OCI-LY1 (cell line): ENCODE results near the gene GLYAT.

Experiments
- H2AFZ ChIP-seq: fragments of 200-600 bp; sonication (generic), shearing (Covaris generic); 2 replicates; pipeline ENCODE4 v1.6.0; 2014; ENCODE audit warnings: antibody characterized with exemption, mild to moderate bottlenecking, low read length
- H3F3A ChIP-seq: fragments of 200-600 bp; sonication (generic), shearing (Covaris generic); 2 replicates; pipeline ENCODE4 v1.6.0; 2014; ENCODE audit warnings: mild to moderate bottlenecking, antibody characterized with exemption, low read length, moderate library complexity; ENCODE audit not compliant: insufficient read depth
- H3K27ac ChIP-seq: fragments of 200-600 bp; sonication (generic); 2 replicates; pipeline ENCODE4 v1.5.1; 2014; ENCODE audit warnings: low read length, mixed run types, mild to moderate bottlenecking, low read depth; ENCODE audit not compliant: poor library complexity, severe bottlenecking
- H3K27me3 ChIP-seq: fragments of 200-600 bp; sonication (generic); 2 replicates; pipeline ENCODE4 v1.6.0; 2014; ENCODE audit warnings: antibody characterized with exemption, mild to moderate bottlenecking, low read length, moderate library complexity; ENCODE audit not compliant: insufficient read depth
- H3K36me3 ChIP-seq: fragments of 200-600 bp; sonication (generic); 2 replicates; pipeline ENCODE4 v1.6.1; 2014; ENCODE audit warnings: mild to moderate bottlenecking, antibody characterized with exemption, low read length, moderate library complexity, mixed read lengths; ENCODE audit not compliant: insufficient read depth
- H3K4me1 ChIP-seq: fragments of 200-600 bp; sonication (generic); 2 replicates; pipeline ENCODE4 v1.5.1; 2014; ENCODE audit warnings: mild to moderate bottlenecking, low read length, moderate library complexity; ENCODE audit not compliant: insufficient read depth, severe bottlenecking
- H3K4me2 ChIP-seq: fragments of 200-600 bp; sonication (generic), shearing (Covaris generic); 2 replicates; pipeline ENCODE4 v1.6.1; 2014; ENCODE audit warnings: low read length
- H3K4me3 ChIP-seq: fragments of 200-600 bp; sonication (generic); 2 replicates; pipeline ENCODE4 v1.5.1; 2014; ENCODE audit warnings: low read length, low read depth, mild to moderate bottlenecking, mixed read lengths; ENCODE audit not compliant: poor library complexity, severe bottlenecking
- H3K79me2 ChIP-seq: fragments of 200-600 bp; shearing (Covaris generic); 2 replicates; pipeline ENCODE4 v1.6.1; 2016; ENCODE audit warnings: mixed run types, low read length, mixed read lengths; ENCODE audit not compliant: insufficient read depth
- H3K9ac ChIP-seq: fragments of 200-600 bp; sonication (generic), shearing (Covaris generic); 2 replicates; pipeline ENCODE4 v1.6.1; 2014; ENCODE audit warnings: mild to moderate bottlenecking, low read length, mixed read lengths
- H3K9me2 ChIP-seq: fragments of 200-600 bp; sonication (generic), shearing (Covaris generic); 2 replicates; pipeline ENCODE4 v1.6.1; 2014; ENCODE audit warnings: low read depth, mild to moderate bottlenecking, low read length, mixed read lengths
- H3K9me3 ChIP-seq: fragments of 200-600 bp; shearing (Covaris generic); 2 replicates; pipeline ENCODE4 v1.6.1; 2014; ENCODE audit warnings: low read length, mixed read lengths
- H4K20me1 ChIP-seq: fragments of 200-600 bp; sonication (generic), shearing (Covaris generic); 2 replicates; pipeline ENCODE4 v1.6.0; 2016; ENCODE audit warnings: mild to moderate bottlenecking, low read length; ENCODE audit not compliant: insufficient read depth
- CTCF ChIP-seq: fragments of 200-600 bp; sonication (generic), shearing (Covaris generic); IDR thresholded peaks from 2 replicates; pipeline ENCODE4 v1.5.1; 2017; ENCODE audit warnings: mild to moderate bottlenecking, antibody characterized with exemption, low read length, moderate library complexity, mixed read lengths
- EZH2 ChIP-seq: fragments of 200-600 bp; sonication (generic), shearing (Covaris generic); IDR thresholded peaks from 2 replicates; pipeline ENCODE4 v1.8.0; 2017; ENCODE audit warnings: borderline replicate concordance, mixed run types, mild to moderate bottlenecking, antibody characterized with exemption, low read length, moderate library complexity, mixed read lengths

The GLYAT gene

GRCh38 chr11:58776891-58777710 is 45.4 kb upstream of the GLYAT start:
- H3K27me3 ChIP-seq, result no peaks in the 10 kb centered on the region
- H3K4me3 ChIP-seq, result no peak overlapping the region
- no peaks in the 10 kb centered on the region for H4K20me1 ChIP-seq
- H3K79me2 ChIP-seq, result no peaks in the 10 kb centered on the region
- H3K4me2 ChIP-seq, result no peak overlapping the region
- no peaks in the 10 kb centered on the region for H3K9me3 ChIP-seq
- no peaks in the 10 kb centered on the region for H3K36me3 ChIP-seq
- H3K9me2 ChIP-seq, result no peaks in the 10 kb centered on the region
- TF ChIP-seq EZH2 (no peak), CTCF (no peak)
- H3K27ac ChIP-seq, result no peak overlapping the region
- H3K9ac ChIP-seq, result no peak overlapping the region
- H3K4me1 ChIP-seq, result no peaks in the 10 kb centered on the region
- no peaks in the 10 kb centered on the region for H3F3A ChIP-seq
- H2AFZ ChIP-seq, result no peak overlapping the region

GRCh38 chr11:58775066-58775708 is 43.4 kb upstream of the GLYAT start:
- H3K4me1 ChIP-seq, result no peaks in the 10 kb centered on the region
- H3F3A ChIP-seq, result no peaks in the 10 kb centered on the region
- H3K36me3 ChIP-seq, result no peaks in the 10 kb centered on the region
- no peak overlapping the region for H3K4me3 ChIP-seq
- no peaks in the 10 kb centered on the region for H3K27me3 ChIP-seq
- H4K20me1 ChIP-seq, result no peaks in the 10 kb centered on the region
- H3K79me2 ChIP-seq, result no peaks in the 10 kb centered on the region
- H3K4me2 ChIP-seq, result no peak overlapping the region
- H3K9ac ChIP-seq, result no peak overlapping the region
- H3K27ac ChIP-seq, result no peak overlapping the region
- H3K9me2 ChIP-seq, result no peaks in the 10 kb centered on the region
- H3K9me3 ChIP-seq, result no peaks in the 10 kb centered on the region
- H2AFZ ChIP-seq, result no peak overlapping the region
- TF ChIP-seq CTCF, result no peak
- no peak for TF ChIP-seq EZH2

GRCh38 chr11:58774164-58774593 is 42.4 kb upstream of the GLYAT start:
- H3K9ac ChIP-seq, result no peak overlapping the region
- no peaks in the 10 kb centered on the region for H3K27me3 ChIP-seq
- H3K27ac ChIP-seq, result no peak overlapping the region
- no peaks in the 10 kb centered on the region for H4K20me1 ChIP-seq
- no peaks in the 10 kb centered on the region for H3K4me1 ChIP-seq
- no peaks in the 10 kb centered on the region for H3F3A ChIP-seq
- no peaks in the 10 kb centered on the region for H3K9me2 ChIP-seq
- H3K4me3 ChIP-seq, result no peak overlapping the region
- H3K9me3 ChIP-seq, result no peaks in the 10 kb centered on the region
- no peak overlapping the region for H2AFZ ChIP-seq
- H3K36me3 ChIP-seq, result no peaks in the 10 kb centered on the region
- TF ChIP-seq EZH2 (no peak), CTCF (no peak)
- no peak overlapping the region for H3K4me2 ChIP-seq
- no peaks in the 10 kb centered on the region for H3K79me2 ChIP-seq
